Heart right ventricle (tissue), 16 donors: ENCODE measurements around the gene C2orf49. TPM values are rescaled to one million over a fixed set of nuclear protein-coding genes. Genes with fewer than 3 reads are reported as not detected.
A peak's percentile ranks its signal among the peaks of the same experiment; 100 is the strongest.

Experiments used
- ATAC-seq, 8 donors: fragments of 200-7000 bp; cut with Tn5 transposase; one replicate each; pipeline ENCODE4 v1.9.1; 2020; ENCODE audit warnings: mild to moderate bottlenecking in 8 of 8, moderate library complexity in 8 of 8, moderate number of reproducible peaks in 1 of 8
- DNase-seq, 2 donors: peaks; one replicate each; pipeline ENCODE4 v3.0.0-alpha.2; 2020
- H3K27ac ChIP-seq, 10 donors: fragments of 200-600 bp; sonication (generic) in 2 of 10; one replicate each; pipeline versions ENCODE4 v1.5.0 to v1.8.0; 2020 to 2022; ENCODE audit warnings: mild to moderate bottlenecking in 3 of 10
- H3K27me3 ChIP-seq, 7 donors: fragments of 200-600 bp; one replicate each; pipeline ENCODE4 v1.8.0; 2021 to 2022; ENCODE audit warnings: mild to moderate bottlenecking in 2 of 7
- H3K36me3 ChIP-seq, 9 donors: fragments of 200-600 bp; sonication (generic) in 1 of 9; one replicate each; pipeline versions ENCODE4 v1.5.0 to v1.8.0; 2020 to 2022; ENCODE audit warnings: mild to moderate bottlenecking in 2 of 9
- H3K4me1 ChIP-seq, 9 donors: fragments of 200-600 bp; sonication (generic) in 1 of 9; one replicate each; pipeline versions ENCODE4 v1.5.0 to v1.8.0; 2020 to 2022; ENCODE audit warnings: mild to moderate bottlenecking in 4 of 9
- H3K4me3 ChIP-seq, 10 donors: fragments of 200-600 bp; sonication (generic) in 2 of 10; one replicate each; pipeline versions ENCODE4 v1.5.0 to v1.8.0; 2020 to 2022; ENCODE audit warnings: mild to moderate bottlenecking in 7 of 10, moderate library complexity in 2 of 10
- H3K9me3 ChIP-seq, 11 donors: fragments of 200-600 bp in 10 of 11; sonication (generic) in 2 of 11; one replicate each; pipeline versions ENCODE4 v1.5.0 to v1.8.0; 2013 to 2022; ENCODE audit warnings: mild to moderate bottlenecking in 2 of 11, control low read depth in 1 of 11, moderate library complexity in 1 of 11
- whole genome bisulfite sequencing, 2 donors: extraction: QIAGEN DNeasy Blood & Tissue Kit; methylation state at CpG; one replicate each; pipeline ENCODE4 v1.1.7; 2013; ENCODE audit warnings: inconsistent platforms in 1 of 2; 5-methylcytosine and 5-hydroxymethylcytosine counted together
- intact Hi-C, 10 donors: fragments of 100-400 bp; cut with DNase I; formaldehyde crosslinking; loops; one replicate each; pipeline versions ENCODE4 v1.11.1 to v1.14.2; 2022
- polyA plus RNA-seq, 2 donors: library from polyadenylated mRNA; stranded (reverse); fragments of 200-250 nt; gene quantifications; one replicate each; pipeline ENCODE4 v1.2.3, GENCODE V29; 2013
- total RNA-seq, 10 donors: library from RNA; stranded (reverse); fragmentation: NEBNext Ultra II Directional in 3 of 10; extraction: Animal tissue kit (Norgen Biotek cat#: 25700) in 3 of 10; gene quantifications; one replicate each; pipeline versions ENCODE4 v1.2.1 to v1.2.4, GENCODE V29; 2021 to 2023
- TF ChIP-seq, protein P1 (sequence below), 9 donors: fragments of 200-600 bp; sonication (generic) in 2 of 9; IDR thresholded peaks; one replicate each; pipeline versions ENCODE4 v1.5.0 to v1.8.0; 2021 to 2022; ENCODE audit warnings: antibody characterized with exemption in 9 of 9, mild to moderate bottlenecking in 5 of 9, moderate library complexity in 1 of 9
- donor health status: Arrhythmogenic right ventricular cardiomyopathy.
- donor health status: ischemic (EF 13 %, LVEDD 7.1; RV severe dilation, severe dysfunction).
- donor health status: healthy with polysubstance abuse.
- donor health status: DM: no; HTN: yes; CAD: no.
- donor health status: DM: no; HTN: no; CAD: no.
- donor health status: ischemic (EF 25% LVEDD 6.9; RV normal size, moderate dysfunction).
- donor health status: ischemic (EF 25% LVEDD 5.7; RV mildly dilated, moderate dysfunction).
- donor health status: healthy.
- donor health status: DM: yes; HTN: yes; CAD: no.
- donor health status: Ischemic cardiomyopathy.
- donor health status: ischemic (EF 35%, LVEDD 5.7; RV mildly dilated, moderate dysfunction).
- donor health status: nonischemic (EF 11% LVEDD 7.7; RV severe dilation, severe dysfunction).
- donor health status: DM: yes; HTN: yes; CAD: no.
- donor health status: PGD.
- donor health status: ischemic (EF 29% LVEDD 5.4; RV normal size, mild dysfunction).
- donor health status: nonischemic (EF 23%, LVEDD 6.1; RV moderate dilation, normal function).

The C2orf49 gene
- total and polyA plus RNA-seq, 12 donors: 9.0 to 22.9 (median 16.2) TPM

DNA sequence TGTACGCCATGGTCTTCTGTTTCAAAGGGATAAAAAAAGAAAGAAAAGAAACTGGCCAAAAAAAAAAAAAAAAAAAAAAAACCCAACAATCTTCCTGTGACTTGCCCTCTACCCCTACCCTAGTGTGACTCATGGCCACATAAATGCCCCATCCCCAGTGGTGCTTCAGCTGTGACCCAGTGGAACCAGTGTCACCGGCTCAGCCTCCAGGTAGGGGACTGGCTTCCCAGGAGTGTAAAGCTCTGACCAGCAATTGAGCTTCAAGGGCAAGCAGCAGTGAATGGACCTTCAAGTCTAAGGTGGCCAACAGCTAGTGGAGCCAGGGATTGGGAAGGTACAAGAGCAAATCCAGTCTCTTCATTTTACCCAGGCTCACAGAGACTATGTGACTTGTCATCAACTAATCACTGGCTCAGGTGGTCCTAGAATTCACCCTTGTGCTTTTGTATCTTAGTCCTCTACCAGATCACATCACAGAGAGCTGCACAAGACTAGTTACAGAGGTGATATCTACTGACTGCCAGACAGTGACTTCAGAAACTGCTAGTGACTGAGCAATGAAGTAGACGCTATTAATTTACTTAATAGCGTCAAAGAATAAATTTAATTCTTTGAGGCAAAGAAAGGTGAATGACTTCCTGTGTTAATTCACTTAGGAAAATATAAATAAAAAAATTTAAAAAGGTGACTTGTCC is 6.5 kb upstream of the C2orf49 start:
- WGBS, 2 donors: 94 to 95% methylated on average over 4 of the region's 4 CpGs
- TF ChIP-seq, protein P1, sequence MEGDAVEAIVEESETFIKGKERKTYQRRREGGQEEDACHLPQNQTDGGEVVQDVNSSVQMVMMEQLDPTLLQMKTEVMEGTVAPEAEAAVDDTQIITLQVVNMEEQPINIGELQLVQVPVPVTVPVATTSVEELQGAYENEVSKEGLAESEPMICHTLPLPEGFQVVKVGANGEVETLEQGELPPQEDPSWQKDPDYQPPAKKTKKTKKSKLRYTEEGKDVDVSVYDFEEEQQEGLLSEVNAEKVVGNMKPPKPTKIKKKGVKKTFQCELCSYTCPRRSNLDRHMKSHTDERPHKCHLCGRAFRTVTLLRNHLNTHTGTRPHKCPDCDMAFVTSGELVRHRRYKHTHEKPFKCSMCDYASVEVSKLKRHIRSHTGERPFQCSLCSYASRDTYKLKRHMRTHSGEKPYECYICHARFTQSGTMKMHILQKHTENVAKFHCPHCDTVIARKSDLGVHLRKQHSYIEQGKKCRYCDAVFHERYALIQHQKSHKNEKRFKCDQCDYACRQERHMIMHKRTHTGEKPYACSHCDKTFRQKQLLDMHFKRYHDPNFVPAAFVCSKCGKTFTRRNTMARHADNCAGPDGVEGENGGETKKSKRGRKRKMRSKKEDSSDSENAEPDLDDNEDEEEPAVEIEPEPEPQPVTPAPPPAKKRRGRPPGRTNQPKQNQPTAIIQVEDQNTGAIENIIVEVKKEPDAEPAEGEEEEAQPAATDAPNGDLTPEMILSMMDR (IDR thresholded peaks at IDR 0.05): no peak
- Histone ChIP-seq H3K4me1 (peaks cover 4 to 26% (median 13%) of the 10 kb centered on the region in 9 donors), H3K27ac (no peak overlapping the region), H3K36me3 (peaks cover 0 to 10% (median 0%) of the 10 kb centered on the region in 9 donors), H3K27me3 (no peaks in the 10 kb centered on the region), H3K9me3 (no peaks in the 10 kb centered on the region), H3K4me3 (peak overlapping the region in 1 of 10 donors; percentile 74)
- intact Hi-C loops: no loop called here
- DNase-seq: no peak
- ATAC-seq: no peak

DNA sequence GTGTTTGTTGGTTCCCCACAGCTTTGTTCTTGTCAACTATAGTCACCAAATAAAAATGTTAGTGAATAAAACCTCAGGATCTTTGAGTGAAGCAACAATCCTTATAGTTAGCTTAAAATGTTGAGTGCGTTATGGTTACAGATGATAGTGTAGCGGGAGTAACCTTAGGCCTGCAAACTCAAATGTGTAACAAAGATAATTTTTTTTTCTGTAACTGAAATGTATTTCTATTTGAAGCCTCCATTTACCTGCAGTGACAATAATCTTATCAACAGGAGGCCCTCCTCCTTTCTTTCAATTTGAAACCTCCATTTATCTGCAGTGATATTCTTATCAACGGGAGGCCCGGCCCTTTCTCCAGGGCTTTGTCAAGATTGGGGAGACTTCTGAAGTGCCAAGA is 3.1 kb upstream of the C2orf49 start:
- WGBS, 2 donors: 75 to 76% methylated on average over 4 of the region's 4 CpGs
- DNase-seq (no peak), ATAC-seq (no peak)
- H3K4me3 ChIP-seq: no peak overlapping the region
- TF ChIP-seq, protein P1 (IDR thresholded peaks at IDR 0.05): no peak
- H3K4me1 ChIP-seq: peaks cover 6 to 32% (median 23%) of the 10 kb centered on the region in 9 donors
- peaks cover 0 to 13% (median 0%) of the 10 kb centered on the region in 9 donors for H3K36me3 ChIP-seq
- no peaks in the 10 kb centered on the region for H3K27me3 ChIP-seq
- intact Hi-C loops: no loop called here
- H3K9me3 ChIP-seq: no peaks in the 10 kb centered on the region
- no peak overlapping the region for H3K27ac ChIP-seq

DNA sequence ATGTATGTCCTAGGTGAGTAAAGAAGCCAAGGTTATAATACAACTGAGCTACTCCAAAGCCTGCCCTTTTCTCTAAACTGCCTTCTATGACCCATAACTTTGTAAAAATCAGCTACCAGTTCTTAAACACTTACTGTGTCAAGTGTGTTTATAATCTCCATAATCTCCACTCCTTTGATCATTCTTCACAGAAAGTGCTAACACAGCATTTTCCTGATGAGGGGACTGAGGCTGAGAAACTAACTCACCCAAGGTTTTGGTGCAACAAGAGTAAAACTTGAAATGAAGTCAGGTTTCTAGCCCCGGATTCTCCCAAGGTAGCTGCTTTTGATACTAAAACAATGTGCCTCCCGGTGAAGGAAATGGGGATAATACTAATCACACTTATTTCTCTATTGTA is 1.9 kb upstream of the C2orf49 start:
- Histone ChIP-seq H3K9me3 (no peaks in the 10 kb centered on the region), H3K4me3 (no peak overlapping the region), H3K4me1 (peaks cover 2 to 35% (median 26%) of the 10 kb centered on the region in 9 donors), H3K36me3 (peaks cover 0 to 26% (median 5%) of the 10 kb centered on the region in 9 donors), H3K27ac (no peak overlapping the region), H3K27me3 (no peaks in the 10 kb centered on the region)
- ATAC-seq: no peak
- intact Hi-C loops: no loop called here
- TF ChIP-seq, protein P1 (IDR thresholded peaks at IDR 0.05): no peak
- no peak for DNase-seq
- WGBS, 2 donors: 94 to 98% methylated on average over 2 of the region's 2 CpGs

DNA sequence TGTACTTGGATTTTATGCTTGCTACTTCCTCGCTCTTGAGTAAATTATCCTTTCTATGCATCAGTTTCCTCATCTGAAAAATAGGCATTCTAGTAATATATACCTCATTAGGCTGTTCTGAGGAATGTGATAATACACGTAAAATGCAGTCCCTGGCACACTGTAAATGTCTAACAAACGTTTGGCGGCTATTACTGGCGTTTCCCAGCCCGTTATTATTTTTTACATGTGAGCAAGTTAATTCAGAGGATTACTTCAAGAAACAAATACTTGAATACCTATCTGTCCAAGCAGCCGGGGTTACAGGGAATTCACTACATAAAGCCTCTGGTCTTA is 586 bp upstream of the C2orf49 start:
- TF ChIP-seq, protein P1 (IDR thresholded peaks at IDR 0.05): no peak
- Histone ChIP-seq H3K4me1 (peaks cover 2 to 31% (median 25%) of the 10 kb centered on the region in 9 donors), H3K9me3 (no peaks in the 10 kb centered on the region), H3K27ac (peak overlapping the region; percentile 77 to 98 (median 94)), H3K36me3 (peaks cover 0 to 39% (median 16%) of the 10 kb centered on the region in 9 donors), H3K4me3 (peak overlapping the region; percentile 59 to 94 (median 85)), H3K27me3 (no peaks in the 10 kb centered on the region)
- no peak for ATAC-seq
- DNase-seq: no peak
- WGBS, 2 donors: 3 to 4% methylated on average over 7 of the region's 7 CpGs
- intact Hi-C loops: no loop called here
